GM12878 (cell line): ENCODE measurements around the gene BTBD19. TPM values are rescaled to one million over a fixed set of nuclear protein-coding genes. Genes with fewer than 3 reads are reported as not detected.
A peak's percentile ranks its signal among the peaks of the same experiment; 100 is the strongest.

ENCODE experiments used
- ATF3 ChIP-seq: IDR thresholded peaks from 2 replicates; pipeline ENCODE4 v1.6.1; 2011; ENCODE audit warnings: low read depth, mild to moderate bottlenecking, low read length, moderate library complexity, borderline replicate concordance; ENCODE audit errors: extremely low read depth
- ATF7 ChIP-seq: fragments of 450-650 bp; IDR thresholded peaks from 2 replicates; pipeline ENCODE4 v1.6.1; 2016; ENCODE audit warnings: low read depth, mild to moderate bottlenecking
- BACH1 ChIP-seq: fragments of 450-650 bp; IDR thresholded peaks from 2 replicates; pipeline ENCODE4 v1.6.1; 2017; ENCODE audit warnings: mild to moderate bottlenecking, borderline replicate concordance
- BMI1 ChIP-seq: fragments of 450-650 bp; IDR thresholded peaks from 2 replicates; pipeline ENCODE4 v1.6.1; 2016; ENCODE audit warnings: mild to moderate bottlenecking, moderate library complexity, borderline replicate concordance
- CHD4 ChIP-seq: fragments of 200-600 bp; sonication (generic); IDR thresholded peaks from 2 replicates; pipeline ENCODE4 v1.6.1; 2016; ENCODE audit warnings: mild to moderate bottlenecking
- E2F8 ChIP-seq: fragments of 450-650 bp; IDR thresholded peaks from 2 replicates; pipeline ENCODE4 v1.6.1; 2018; ENCODE audit warnings: mild to moderate bottlenecking, low read depth, moderate library complexity; ENCODE audit not compliant: partially characterized antibody
- ELK1 ChIP-seq: IDR thresholded peaks from 2 replicates; pipeline ENCODE4 v1.6.1; 2012; ENCODE audit warnings: low read depth, low read length, improper control_type of control experiment
- EZH2 ChIP-seq: IDR thresholded peaks from 2 replicates; pipeline ENCODE4 v1.6.1; 2012; ENCODE audit warnings: low read depth, mild to moderate bottlenecking, control low read depth, inconsistent platforms, low read length, borderline replicate concordance; ENCODE audit not compliant: control insufficient read depth
- GATAD2B ChIP-seq: fragments of 450-650 bp; conservative IDR thresholded peaks from 2 replicates; pipeline ENCODE4 v1.6.1; 2017; ENCODE audit warnings: low read depth, mild to moderate bottlenecking, moderate library complexity
- HDGF ChIP-seq: fragments of 450-650 bp; IDR thresholded peaks from 2 replicates; pipeline ENCODE4 v1.6.1; 2016; ENCODE audit warnings: antibody characterized with exemption
- IKZF2 ChIP-seq, 2 experiments: fragments of 450-650 bp; IDR thresholded peaks; 2 replicates each; pipeline ENCODE4 v1.6.1; 2017; ENCODE audit warnings: mild to moderate bottlenecking in 2 of 2, moderate library complexity in 2 of 2
- KAT2A ChIP-seq: conservative IDR thresholded peaks from 2 replicates; pipeline ENCODE4 v1.6.1; 2011; ENCODE audit warnings: low read depth, low read length; ENCODE audit not compliant: control insufficient read depth
- MLLT1 ChIP-seq: fragments of 450-650 bp; IDR thresholded peaks from 2 replicates; pipeline ENCODE4 v1.6.1; 2016; ENCODE audit warnings: mild to moderate bottlenecking
- MTA3 ChIP-seq: IDR thresholded peaks from 2 replicates; pipeline ENCODE4 v1.6.1; 2012; ENCODE audit warnings: low read length, inconsistent platforms, borderline replicate concordance
- RAD21 ChIP-seq: IDR thresholded peaks from 2 replicates; pipeline ENCODE4 v1.6.1; 2011; ENCODE audit warnings: mild to moderate bottlenecking, low read depth, low read length, moderate library complexity; ENCODE audit not compliant: insufficient read depth
- RCOR1 ChIP-seq: conservative IDR thresholded peaks from 2 replicates; pipeline ENCODE4 v1.6.1; 2012; ENCODE audit warnings: low read depth, low read length, improper control_type of control experiment
- SMARCA5 ChIP-seq: fragments of 450-650 bp; IDR thresholded peaks from 2 replicates; pipeline ENCODE4 v1.6.1; 2017; ENCODE audit warnings: mild to moderate bottlenecking
- STAT3 ChIP-seq: IDR thresholded peaks from 2 replicates; pipeline ENCODE4 v1.6.1; 2011; ENCODE audit warnings: low read depth, low read length, improper control_type of control experiment
- TCF12 ChIP-seq: IDR thresholded peaks from 2 replicates; pipeline ENCODE4 v1.6.1; 2011; ENCODE audit warnings: low read depth, mild to moderate bottlenecking, low read length
- TCF3 ChIP-seq: IDR thresholded peaks from 2 replicates; pipeline ENCODE4 v1.6.1; 2012; ENCODE audit warnings: low read depth, mild to moderate bottlenecking, low read length, borderline replicate concordance; ENCODE audit not compliant: insufficient read depth
- ZBED1 ChIP-seq: IDR thresholded peaks from 2 replicates; pipeline ENCODE4 v1.6.1; 2016; ENCODE audit warnings: borderline replicate concordance
- ZNF274 ChIP-seq: IDR thresholded peaks from one replicate; pipeline ENCODE4 v1.8.0; 2011; ENCODE audit not compliant: insufficient read length, insufficient read depth
- ZZZ3 ChIP-seq: IDR thresholded peaks from 2 replicates; pipeline ENCODE4 v1.6.1; 2011; ENCODE audit warnings: low read depth; ENCODE audit not compliant: control insufficient read depth, insufficient read length
- polyA plus RNA-seq, 11 experiments: library from polyadenylated mRNA; depleted of rRNA in 4 of 11; unstranded in 6 of 11; stranded (reverse) in 5 of 11; fragments of >200 nt; fragmentation: Nextera tagmentation in 4 of 11; fragmentation: Illumina TruSeq in 1 of 11; extraction: Ambion mirVana in 4 of 11; extraction: Trizol in 1 of 11; gene quantifications; 1 replicate in 1 of 11; 2 replicates in 10 of 11; pipeline versions ENCODE4 v1.2.1 to v1.2.3, GENCODE V29; 2011 to 2016; ENCODE audit warnings: inconsistent platforms in 2 of 11, missing spikeins in 2 of 11, low read depth in 1 of 11
- total RNA-seq, 4 experiments: library from RNA; depleted of rRNA in 3 of 4; stranded (reverse); fragments of >200 nt in 3 of 4; fragmentation: Illumina TruSeq in 1 of 4; extraction: Trizol in 1 of 4; gene quantifications; 2 replicates each; pipeline versions ENCODE4 v1.2.1 to v1.2.3, GENCODE V29; 2013 to 2021

BTBD19 gene
- total and polyA plus RNA-seq, 10 of the 15 experiments (the other 5 are each of a cell fraction or from before 2014, with no cell fraction given): 0.13 to 2.7 (median 0.42) TPM

DNA sequence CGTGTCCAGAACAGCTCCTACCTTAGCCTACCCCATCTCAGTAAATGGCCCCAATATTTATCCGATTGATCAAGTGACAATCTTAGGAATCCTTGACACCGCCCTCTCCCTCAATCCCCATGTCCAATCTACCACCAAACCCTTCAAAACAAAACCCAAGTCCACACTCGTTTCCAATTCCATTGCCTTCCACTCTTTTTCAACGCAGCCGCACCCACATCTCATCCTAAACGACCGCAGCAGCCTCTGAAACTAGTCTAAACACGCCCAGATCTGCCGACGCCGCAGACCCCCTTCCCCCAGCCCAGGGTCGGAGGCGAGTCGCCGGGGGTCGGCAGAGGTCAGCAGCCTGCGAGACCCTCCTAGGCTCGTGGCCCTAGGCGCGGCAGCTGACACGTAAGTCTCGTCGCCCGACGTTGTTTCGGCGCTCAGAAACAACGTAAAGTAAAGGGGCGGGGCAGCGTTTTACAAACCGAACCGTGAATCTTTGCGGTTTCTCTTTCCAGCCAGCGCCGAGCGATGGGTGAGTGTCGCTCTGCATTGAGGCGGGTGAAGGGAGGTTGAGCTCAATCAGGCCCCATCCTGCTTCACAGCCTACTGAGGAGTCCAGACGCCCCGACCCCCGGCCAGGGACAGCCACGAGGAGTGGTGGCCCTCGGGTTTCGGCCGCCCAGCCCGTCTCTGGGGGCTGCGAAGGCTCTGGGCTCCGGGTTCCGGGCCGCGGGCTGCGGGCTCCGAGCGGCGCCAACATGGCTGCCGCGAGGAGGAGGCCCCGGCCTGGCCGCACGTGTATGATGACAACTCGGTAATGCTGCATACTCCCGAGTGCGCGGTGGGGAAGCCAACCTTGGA lies 33.0 kb upstream of the BTBD19 start, which contains the start of gene RPS8 (continued):
- TF ChIP-seq ELK1: 0 out of 2 replicates have a peak, but pooled peaks have one; percentile 37
- no peak for TF ChIP-seq STAT3
- peak; percentile 82; the same call in 1 of the 2 replicates for TF ChIP-seq TCF3
- peak; percentile 77 for TF ChIP-seq HDGF
- TF ChIP-seq IKZF2 (IDR thresholded peaks at IDR 0.05): peak; percentile 33 to 45; a peak in 1 of 4 replicates
- 0 out of 2 replicates have a peak, but pooled peaks have one; percentile 52 for TF ChIP-seq TCF12
- peak; percentile 90 for TF ChIP-seq MLLT1
- no peak for TF ChIP-seq CHD4
- TF ChIP-seq ATF3: peak; percentile 91
- no peak for TF ChIP-seq RAD21
- peak; percentile 87 for TF ChIP-seq GATAD2B
- TF ChIP-seq ZNF274: no peak
- TF ChIP-seq SMARCA5: 0 out of 2 replicates have a peak, but pooled peaks have one; percentile 60
- peak; percentile 44 for TF ChIP-seq E2F8
- no peak for TF ChIP-seq RCOR1
- TF ChIP-seq ZZZ3: no peak
- TF ChIP-seq BACH1: peak; percentile 81
- no peak for TF ChIP-seq EZH2
- TF ChIP-seq ATF7: peak; percentile 30; the same call in 1 of the 2 replicates
- TF ChIP-seq BMI1: no peak
- no peak for TF ChIP-seq KAT2A
- TF ChIP-seq ZBED1: peak; percentile 90
- TF ChIP-seq MTA3: no peak
